ENCODE data around the gene CEBPZOS.

- TF ChIP-seq CTCF (conservative IDR thresholded peaks at IDR 0.05; ENCODE audit: low read depth, low read length), result no peak
- TF ChIP-seq EZH2 (IDR thresholded peaks at IDR 0.05; ENCODE audit: borderline replicate concordance, low read depth, low read length, poor library complexity, severe bottlenecking), result no peak
Measured at GRCh38 chr2:37246205-37246604, 49.9 kb downstream of the CEBPZOS start.

Data from A673 (cell line).